Neural cell (in vitro differentiated cells): Measurements from ENCODE around the gene INO80D.

Experiments used
- CTCF ChIP-seq: fragments of 450-650 bp; IDR thresholded peaks from 2 replicates; pipeline ENCODE4 v1.5.1; 2014; ENCODE audit warnings: antibody characterized with exemption, mild to moderate bottlenecking, moderate library complexity; ENCODE audit not compliant: poor library complexity, severe bottlenecking
- EP300 ChIP-seq: fragments of 450-650 bp; conservative IDR thresholded peaks from 2 replicates; pipeline ENCODE4 v1.6.1; 2014; ENCODE audit warnings: antibody characterized with exemption, mild to moderate bottlenecking, moderate library complexity; ENCODE audit not compliant: poor library complexity, severe bottlenecking
- EZH2 ChIP-seq: fragments of 200-600, 300-800 bp; shearing (Covaris generic), sonication (generic); IDR thresholded peaks from 2 replicates; pipeline ENCODE4 v1.6.1; 2014; ENCODE audit warnings: antibody characterized with exemption, low read length, borderline replicate concordance, mild to moderate bottlenecking; ENCODE audit not compliant: insufficient read depth, poor library complexity, severe bottlenecking
- MXI1 ChIP-seq: fragments of 450-650 bp; conservative IDR thresholded peaks from 2 replicates; pipeline ENCODE4 v1.6.1; 2014; ENCODE audit warnings: antibody characterized with exemption, mild to moderate bottlenecking; ENCODE audit not compliant: poor library complexity, severe bottlenecking
- POLR2AphosphoS5 ChIP-seq: IDR thresholded peaks from 2 replicates; pipeline ENCODE4 v1.6.1; 2012
- RAD21 ChIP-seq: fragments of 450-650 bp; conservative IDR thresholded peaks from 2 replicates; pipeline ENCODE4 v1.6.1; 2014; ENCODE audit warnings: antibody characterized with exemption, mild to moderate bottlenecking, moderate library complexity
- SMC3 ChIP-seq: fragments of 450-650 bp; conservative IDR thresholded peaks from 2 replicates; pipeline ENCODE4 v1.6.1; 2014; ENCODE audit warnings: antibody characterized with exemption, mild to moderate bottlenecking, moderate library complexity; ENCODE audit not compliant: poor library complexity
- TAF1 ChIP-seq: IDR thresholded peaks from 2 replicates; pipeline ENCODE4 v1.6.1; 2012; ENCODE audit warnings: low read depth

- TF ChIP-seq CTCF = no peak
- TF ChIP-seq POLR2AphosphoS5 = no peak
- TF ChIP-seq EP300 = no peak
- no peak for TF ChIP-seq RAD21
- TF ChIP-seq EZH2 = no peak
- no peak for TF ChIP-seq SMC3
- TF ChIP-seq TAF1 = no peak
- no peak for TF ChIP-seq MXI1
Measured at GRCh38 chr2:206031950-206032567, 53.9 kb downstream of the INO80D start.
